ENCODE data around the gene C9orf43. TPM values are rescaled to one million over a fixed set of nuclear protein-coding genes. Genes with fewer than 3 reads are reported as not detected.

C9orf43 gene
- total and polyA plus RNA-seq, 4 donors, result 0.09 to 1.1 (median 0.25) TPM

- no peak overlapping the region for H3K27ac ChIP-seq (ENCODE audit: low read depth in 1 of 2, low read length in 2 of 2)
- H3K4me3 ChIP-seq (ENCODE audit: low read depth in 1 of 3, low read length in 3 of 3), result no peak overlapping the region
- no peaks in the 10 kb centered on the region for H3K27me3 ChIP-seq (ENCODE audit: control insufficient read depth in 4 of 4, insufficient read depth in 4 of 4, low read length in 3 of 4)
- no peak for DNase-seq (ENCODE audit: low spot score)
- 96% methylated on average over 2 of the region's 2 CpGs for WGBS
- H3K36me3 ChIP-seq (ENCODE audit: control insufficient read depth in 4 of 4, insufficient read depth in 3 of 4, low read depth in 1 of 4, low read length in 3 of 4), result no peaks in the 10 kb centered on the region
- no peaks in the 10 kb centered on the region for H3K9me3 ChIP-seq (ENCODE audit: control insufficient read depth in 4 of 4, low read length in 3 of 4)
- TF ChIP-seq FOXA1 (IDR thresholded peaks at IDR 0.05), result no peak
- no peak for TF ChIP-seq EGR1 (IDR thresholded peaks at IDR 0.05; ENCODE audit: low read depth in 2 of 2)
- TF ChIP-seq HNF4G (IDR thresholded peaks at IDR 0.05), result no peak
- TF ChIP-seq CTCF (IDR thresholded peaks at IDR 0.05; ENCODE audit: low read depth, low read length, missing input control), result no peak
- TF ChIP-seq YY1 (IDR thresholded peaks at IDR 0.05), result no peak
- no peak for TF ChIP-seq FOXA2 (IDR thresholded peaks at IDR 0.05)
- TF ChIP-seq JUND (IDR thresholded peaks at IDR 0.05), result no peak
- no peak for TF ChIP-seq RAD21 (IDR thresholded peaks at IDR 0.05)
- TF ChIP-seq ZBTB33 (IDR thresholded peaks at IDR 0.05), result no peak
- TF ChIP-seq SP1 (IDR thresholded peaks at IDR 0.05), result no peak
- TF ChIP-seq ATF3 (IDR thresholded peaks at IDR 0.05), result no peak
- TF ChIP-seq RXRA (IDR thresholded peaks at IDR 0.05), result no peak
- no peak overlapping the region for H3K9ac ChIP-seq (ENCODE audit: low read depth in 1 of 2, low read length in 2 of 2)
- peaks cover 0 to 3% (median 0%) of the 10 kb centered on the region in 4 donors for H3K4me1 ChIP-seq (ENCODE audit: control insufficient read depth in 4 of 4, insufficient read depth in 4 of 4, low read length in 3 of 4)
These were observed 45.7 kb downstream of the C9orf43 start for GRCh38 chr9:113456235-113456634.

GRCh38 chr9:113461285-113461684 lies 50.7 kb downstream of the C9orf43 start:
- Histone ChIP-seq H3K9me3 (ENCODE audit: control insufficient read depth in 4 of 4, low read length in 3 of 4) (no peaks in the 10 kb centered on the region), H3K27ac (ENCODE audit: low read depth in 1 of 2, low read length in 2 of 2) (no peak overlapping the region), H3K4me1 (ENCODE audit: control insufficient read depth in 4 of 4, insufficient read depth in 4 of 4, low read length in 3 of 4) (peaks cover 8 to 30% (median 22%) of the 10 kb centered on the region in 4 donors), H3K4me3 (ENCODE audit: low read depth in 1 of 3, low read length in 3 of 3) (no peak overlapping the region), H3K36me3 (ENCODE audit: control insufficient read depth in 4 of 4, insufficient read depth in 3 of 4, low read depth in 1 of 4, low read length in 3 of 4) (no peaks in the 10 kb centered on the region), H3K9ac (ENCODE audit: low read depth in 1 of 2, low read length in 2 of 2) (no peak overlapping the region), H3K27me3 (ENCODE audit: control insufficient read depth in 4 of 4, insufficient read depth in 4 of 4, low read length in 3 of 4) (no peaks in the 10 kb centered on the region)
- no peak for DNase-seq (ENCODE audit: low spot score)
- 98% methylated on average over 3 of the region's 3 CpGs for WGBS
- TF ChIP-seq ATF3 (IDR thresholded peaks at IDR 0.05) (no peak), EGR1 (IDR thresholded peaks at IDR 0.05; ENCODE audit: low read depth in 2 of 2) (no peak), YY1 (IDR thresholded peaks at IDR 0.05) (no peak), FOXA2 (IDR thresholded peaks at IDR 0.05) (no peak), HNF4A (conservative IDR thresholded peaks at IDR 0.05) (no peak), FOXA1 (IDR thresholded peaks at IDR 0.05) (no peak), NR2F2 (IDR thresholded peaks at IDR 0.05) (no peak), TAF1 (conservative IDR thresholded peaks at IDR 0.05) (no peak), GABPA (IDR thresholded peaks at IDR 0.05 in 1 of 2, conservative IDR thresholded peaks at IDR 0.05 in 1 of 2) (no peak), SP1 (IDR thresholded peaks at IDR 0.05) (no peak), RAD21 (IDR thresholded peaks at IDR 0.05) (no peak), CTCF (IDR thresholded peaks at IDR 0.05; ENCODE audit: low read depth, low read length, missing input control) (no peak), HNF4G (IDR thresholded peaks at IDR 0.05) (no peak), RXRA (IDR thresholded peaks at IDR 0.05) (no peak)
- TF ChIP-seq, protein P1, sequence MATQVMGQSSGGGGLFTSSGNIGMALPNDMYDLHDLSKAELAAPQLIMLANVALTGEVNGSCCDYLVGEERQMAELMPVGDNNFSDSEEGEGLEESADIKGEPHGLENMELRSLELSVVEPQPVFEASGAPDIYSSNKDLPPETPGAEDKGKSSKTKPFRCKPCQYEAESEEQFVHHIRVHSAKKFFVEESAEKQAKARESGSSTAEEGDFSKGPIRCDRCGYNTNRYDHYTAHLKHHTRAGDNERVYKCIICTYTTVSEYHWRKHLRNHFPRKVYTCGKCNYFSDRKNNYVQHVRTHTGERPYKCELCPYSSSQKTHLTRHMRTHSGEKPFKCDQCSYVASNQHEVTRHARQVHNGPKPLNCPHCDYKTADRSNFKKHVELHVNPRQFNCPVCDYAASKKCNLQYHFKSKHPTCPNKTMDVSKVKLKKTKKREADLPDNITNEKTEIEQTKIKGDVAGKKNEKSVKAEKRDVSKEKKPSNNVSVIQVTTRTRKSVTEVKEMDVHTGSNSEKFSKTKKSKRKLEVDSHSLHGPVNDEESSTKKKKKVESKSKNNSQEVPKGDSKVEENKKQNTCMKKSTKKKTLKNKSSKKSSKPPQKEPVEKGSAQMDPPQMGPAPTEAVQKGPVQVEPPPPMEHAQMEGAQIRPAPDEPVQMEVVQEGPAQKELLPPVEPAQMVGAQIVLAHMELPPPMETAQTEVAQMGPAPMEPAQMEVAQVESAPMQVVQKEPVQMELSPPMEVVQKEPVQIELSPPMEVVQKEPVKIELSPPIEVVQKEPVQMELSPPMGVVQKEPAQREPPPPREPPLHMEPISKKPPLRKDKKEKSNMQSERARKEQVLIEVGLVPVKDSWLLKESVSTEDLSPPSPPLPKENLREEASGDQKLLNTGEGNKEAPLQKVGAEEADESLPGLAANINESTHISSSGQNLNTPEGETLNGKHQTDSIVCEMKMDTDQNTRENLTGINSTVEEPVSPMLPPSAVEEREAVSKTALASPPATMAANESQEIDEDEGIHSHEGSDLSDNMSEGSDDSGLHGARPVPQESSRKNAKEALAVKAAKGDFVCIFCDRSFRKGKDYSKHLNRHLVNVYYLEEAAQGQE (IDR thresholded peaks at IDR 0.05), result no peak
